Activated CD4-positive, CD25-positive, alpha-beta regulatory T cell treated with anti-CD3 and anti-CD28 coated beads, Interleukin-2, amount 50 U/mL, for 72 hours (primary cell): Measurements from ENCODE around the gene TRMT2A.

Experiments used
- DNase-seq: peaks from one replicate; pipeline ENCODE4 v3.0.0; 2021

The TRMT2A gene

DNA sequence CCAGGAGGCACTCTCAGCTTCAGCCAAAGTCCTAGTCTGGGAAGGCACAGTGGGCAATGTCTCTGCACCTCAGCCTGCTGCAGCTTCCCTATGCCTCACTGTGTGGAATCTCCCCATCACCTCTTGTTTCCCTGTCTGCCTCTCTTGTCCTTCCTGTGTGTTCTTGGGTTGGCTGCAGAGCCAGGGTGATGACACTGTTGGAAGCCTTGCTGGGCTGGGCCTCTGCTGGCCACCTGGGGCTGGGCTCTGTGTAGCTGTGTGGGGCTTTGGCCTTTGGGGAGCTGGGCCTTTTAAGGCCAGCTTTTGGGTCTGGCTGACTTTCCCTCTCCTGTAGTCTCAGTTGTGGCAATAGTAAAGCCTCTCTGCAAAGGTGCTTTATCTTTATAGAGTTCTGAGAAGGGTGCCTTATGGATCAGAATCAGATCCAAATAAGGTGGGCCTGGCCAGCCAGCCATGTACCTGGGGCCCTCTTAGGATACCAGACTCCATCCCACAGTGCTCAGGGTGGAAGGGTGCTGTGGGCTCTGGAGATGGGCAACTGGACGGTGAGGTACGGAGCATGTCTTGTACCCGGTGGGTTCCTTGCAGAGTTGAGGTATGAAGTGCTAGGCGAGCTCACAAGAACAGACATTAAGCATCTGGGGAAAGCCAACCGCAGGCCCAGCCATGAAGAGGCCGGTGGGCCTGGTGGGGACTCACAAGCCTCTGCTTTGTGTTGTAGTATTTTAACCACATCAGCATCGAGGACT lies 11.4 kb downstream of the TRMT2A start:
- DNase-seq = no peak

- no peak for DNase-seq
Observed at GRCh38 chr22:20102203-20102780, 14.7 kb downstream of the TRMT2A start.

DNA sequence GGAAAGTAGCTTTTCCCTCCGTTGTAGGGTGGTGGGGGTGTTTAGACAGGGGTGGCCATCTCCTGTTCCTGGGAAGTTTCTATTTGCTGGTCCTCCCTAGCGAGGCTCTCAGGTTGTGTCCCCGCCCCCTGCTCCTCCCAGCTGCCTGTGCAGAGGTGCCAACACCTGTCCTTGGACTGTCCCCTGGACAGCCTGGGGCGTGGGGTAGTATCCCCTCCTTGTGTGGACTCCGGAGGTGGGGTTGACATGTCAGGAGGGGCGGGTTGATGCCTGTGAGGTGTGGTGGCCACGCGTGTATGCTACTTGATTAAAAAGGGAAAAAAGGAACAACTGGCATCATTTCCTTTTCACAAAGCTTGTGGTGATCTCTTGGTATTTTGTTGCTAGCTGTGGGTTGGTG lies 15.4 kb downstream of the TRMT2A start:
- DNase-seq = no peak

- DNase-seq = no peak
Observed at GRCh38 chr22:20099099-20099711, 17.8 kb downstream of the TRMT2A start.

- DNase-seq = no peak
Observed at GRCh38 chr22:20096574-20097420, 20.2 kb downstream of the TRMT2A start.

GRCh38 chr22:20095521-20095920 lies 21.5 kb downstream of the TRMT2A start:
- no peak for DNase-seq

DNA sequence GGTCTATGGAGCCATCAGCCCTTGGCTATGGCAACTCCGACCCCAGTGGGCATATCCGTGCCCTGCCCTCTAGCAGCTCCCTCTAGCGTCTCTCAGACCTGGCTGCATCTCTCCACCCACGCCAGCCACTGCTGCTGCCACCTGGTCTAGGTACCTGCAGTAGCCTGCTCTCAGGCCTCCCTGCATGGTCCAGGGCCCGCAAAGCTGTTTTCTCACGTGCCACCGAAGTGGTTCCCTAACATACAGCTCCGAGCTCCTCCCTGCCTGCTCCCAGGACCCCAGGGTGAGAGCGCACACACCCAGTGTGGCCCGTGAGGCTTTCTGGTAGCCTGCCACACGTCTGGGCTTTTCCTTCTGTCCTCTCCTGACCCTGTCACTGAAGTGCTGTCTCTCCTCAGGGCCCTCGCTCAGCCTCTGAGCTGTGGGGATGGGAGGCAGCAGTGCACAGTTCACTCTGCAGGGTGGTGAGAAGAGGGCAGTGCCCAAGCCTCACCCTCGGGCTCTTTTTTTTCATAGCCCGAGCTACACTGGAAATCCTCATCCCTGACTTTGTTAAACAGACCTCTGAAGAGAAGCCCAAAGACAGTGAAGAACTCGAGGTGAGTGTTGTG lies 22.7 kb downstream of the TRMT2A start:
- DNase-seq = no peak

DNA sequence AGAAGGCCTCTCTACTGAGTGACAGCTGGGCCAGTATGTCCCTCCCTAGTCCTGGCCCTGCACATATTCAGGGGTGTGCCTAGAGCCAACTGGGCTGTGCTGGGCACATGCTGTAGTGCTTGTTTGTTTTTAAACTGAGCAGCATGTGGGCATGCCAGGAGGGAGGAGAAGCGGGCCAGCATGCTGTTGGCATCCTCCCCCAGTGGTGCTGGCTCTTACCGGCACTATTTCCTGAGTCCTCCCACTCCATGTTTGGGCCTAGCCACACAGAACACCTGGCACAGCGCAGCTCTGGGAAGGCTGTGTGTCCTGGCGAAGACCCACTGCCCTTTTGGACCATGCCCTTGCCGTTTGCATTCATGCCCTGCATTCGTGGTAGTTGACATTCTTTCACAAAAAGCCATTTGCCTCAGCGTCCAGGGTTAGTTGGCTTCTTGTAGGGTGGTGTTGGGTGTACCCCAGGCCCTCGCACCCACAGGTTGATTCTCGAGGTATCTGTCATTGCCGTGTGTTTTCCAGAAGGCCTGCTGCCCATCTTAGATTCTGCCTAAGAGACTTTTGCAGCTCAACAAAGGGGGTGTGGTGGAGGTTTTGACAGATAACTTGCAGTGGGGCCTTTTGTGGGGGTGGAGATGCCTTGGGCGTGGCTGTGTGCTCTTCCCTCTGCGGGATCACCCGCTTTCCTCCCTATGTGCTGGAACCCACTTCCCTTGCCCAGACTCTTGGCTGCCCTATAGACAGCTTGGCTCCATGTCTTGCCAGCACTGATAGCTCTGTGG lies 23.4 kb downstream of the TRMT2A start:
- no peak for DNase-seq

- DNase-seq = no peak
Observed at GRCh38 chr22:20092477-20092854, 24.6 kb downstream of the TRMT2A start.

DNA sequence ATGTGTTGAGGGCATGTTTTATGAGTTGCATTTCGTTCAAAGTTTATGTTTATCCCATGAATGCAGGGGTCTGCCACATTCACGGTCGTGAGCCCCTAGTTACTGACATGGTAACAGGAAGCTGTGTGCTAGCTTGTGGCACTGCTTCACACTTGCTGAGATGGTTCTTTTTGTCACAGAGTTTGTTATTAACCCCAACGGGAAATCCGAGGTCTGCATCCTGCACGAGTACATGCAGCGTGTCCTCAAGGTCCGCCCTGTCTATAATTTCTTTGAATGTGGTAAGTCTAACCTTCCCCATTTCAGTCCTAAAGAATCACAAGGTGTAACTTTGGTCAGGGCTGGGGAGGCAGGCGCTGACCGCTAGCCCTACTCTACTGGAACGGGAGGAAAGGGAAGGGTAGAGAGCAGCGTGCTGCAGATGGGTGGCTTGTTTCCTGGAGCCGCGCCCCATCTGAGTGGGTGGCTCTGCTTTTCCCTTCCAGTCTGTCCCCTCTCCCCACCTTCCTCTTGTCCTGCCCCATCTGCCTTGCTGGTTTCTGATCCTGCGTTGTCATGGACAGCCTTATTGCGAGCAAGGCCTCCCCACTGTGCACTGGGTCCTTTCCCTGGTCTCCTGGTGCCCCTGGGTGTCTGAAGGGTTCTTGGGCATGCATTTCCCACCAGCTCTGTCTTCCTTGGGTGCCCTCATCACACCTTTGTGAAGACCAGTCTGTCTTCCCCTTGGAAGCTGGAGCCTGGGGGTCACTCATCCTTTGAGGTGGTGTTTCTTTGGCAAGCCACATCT lies 25.1 kb downstream of the TRMT2A start:
- DNase-seq = no peak

DNA sequence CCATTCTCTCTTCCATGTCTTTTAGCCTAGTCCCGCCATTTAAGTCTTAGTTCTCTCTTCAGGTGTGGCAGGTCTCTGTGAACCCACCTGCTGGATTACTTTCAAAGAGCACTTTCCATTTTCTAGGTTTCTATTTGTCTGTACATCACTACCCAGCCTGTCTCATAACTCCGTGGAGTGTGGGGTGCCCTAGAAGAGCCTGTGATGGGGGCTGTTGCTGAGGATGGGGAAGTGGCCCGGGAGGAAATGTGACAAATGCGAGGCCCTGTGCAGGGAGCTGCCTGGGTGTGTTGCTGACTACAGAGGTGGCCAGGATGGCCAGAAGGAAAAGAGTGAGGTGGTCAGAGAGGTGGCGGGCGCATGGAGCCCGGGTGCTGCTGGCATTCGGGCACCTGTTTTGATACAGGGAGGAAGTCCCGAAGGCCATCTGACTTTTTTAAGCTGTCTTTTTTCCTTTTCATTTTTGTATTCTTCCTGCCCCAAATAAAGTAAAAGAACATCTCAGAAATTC lies 26.2 kb downstream of the TRMT2A start:
- no peak for DNase-seq

DNA sequence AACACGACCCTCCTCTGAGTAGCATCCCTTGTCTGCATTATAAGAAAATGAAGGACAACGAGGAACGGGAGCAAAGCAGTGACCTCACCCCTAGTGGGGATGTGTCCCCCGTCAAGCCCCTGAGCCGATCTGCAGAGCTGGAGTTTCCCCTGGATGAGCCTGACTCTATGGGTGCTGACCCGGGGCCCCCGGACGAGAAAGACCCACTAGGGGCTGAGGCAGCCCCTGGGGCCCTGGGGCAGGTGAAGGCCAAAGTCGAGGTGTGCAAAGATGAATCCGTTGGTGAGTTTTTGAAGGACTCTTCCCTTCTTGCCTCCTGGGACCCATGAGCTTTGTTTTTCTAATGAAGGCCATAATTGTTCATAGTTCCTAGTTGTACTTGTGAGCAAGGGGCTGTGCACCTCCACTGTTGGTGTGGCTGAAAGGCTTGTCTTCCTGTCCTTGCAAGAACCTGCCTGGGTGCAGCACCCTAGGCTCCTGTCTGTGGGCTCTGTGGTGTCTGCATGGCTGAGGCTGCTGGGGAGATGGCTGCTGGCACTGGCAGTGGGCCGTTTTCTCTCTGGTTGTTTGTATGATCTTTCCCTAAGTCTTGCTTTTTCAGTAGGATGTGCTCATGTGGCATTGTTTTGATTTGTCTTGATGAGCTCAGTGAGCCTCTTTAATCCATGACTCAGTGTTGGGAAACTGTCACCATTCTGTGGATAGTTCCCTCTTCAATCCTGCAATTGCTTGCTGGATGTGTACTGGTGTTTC lies 26.9 kb downstream of the TRMT2A start:
- no peak for DNase-seq

GRCh38 chr22:20089226-20089976 lies 27.6 kb downstream of the TRMT2A start:
- no peak for DNase-seq

GRCh38 chr22:20088263-20088648 lies 28.8 kb downstream of the TRMT2A start:
- no peak for DNase-seq

- DNase-seq = no peak
Observed at GRCh38 chr22:20087319-20088262, 29.4 kb downstream of the TRMT2A start.

DNA sequence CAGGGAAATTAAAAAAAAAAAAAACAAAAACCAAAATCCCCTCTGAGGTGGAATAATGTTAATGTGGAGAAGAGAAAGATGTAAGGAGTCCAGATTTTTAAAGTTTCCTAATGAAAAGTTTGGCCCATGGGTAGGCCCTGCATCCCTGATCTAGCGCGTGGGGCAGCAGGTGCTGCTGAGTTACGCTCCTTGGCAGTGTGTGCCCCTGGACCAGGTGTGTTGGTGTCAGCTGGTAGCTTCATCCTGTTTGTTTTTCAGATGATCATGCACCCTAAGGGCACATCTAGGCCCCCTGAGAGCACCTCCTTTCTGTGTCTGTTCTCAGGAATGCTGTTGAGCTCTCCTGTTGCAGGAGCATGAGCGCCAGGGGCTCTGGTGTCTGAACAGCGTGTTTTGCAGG lies 30.3 kb downstream of the TRMT2A start:
- no peak for DNase-seq

DNA sequence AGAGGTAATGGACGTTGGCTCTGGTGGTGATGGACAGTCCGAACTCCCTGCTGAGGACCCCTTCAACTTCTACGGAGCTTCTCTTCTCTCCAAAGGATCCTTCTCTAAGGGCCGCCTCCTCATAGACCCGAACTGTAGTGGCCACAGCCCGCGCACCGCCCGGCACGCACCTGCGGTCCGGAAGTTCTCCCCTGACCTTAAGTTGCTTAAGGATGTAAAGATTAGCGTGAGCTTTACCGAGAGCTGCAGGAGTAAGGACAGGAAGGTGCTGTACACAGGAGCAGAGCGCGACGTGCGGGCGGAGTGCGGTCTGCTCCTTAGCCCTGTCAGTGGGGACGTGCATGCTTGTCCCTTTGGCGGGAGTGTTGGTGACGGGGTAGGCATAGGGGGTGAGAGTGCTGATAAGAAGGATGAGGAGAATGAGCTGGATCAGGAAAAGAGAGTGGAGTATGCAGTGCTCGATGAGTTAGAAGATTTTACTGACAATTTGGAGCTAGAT lies 30.9 kb downstream of the TRMT2A start:
- no peak for DNase-seq

GRCh38 chr22:20085651-20086050 lies 31.4 kb downstream of the TRMT2A start:
- DNase-seq = no peak
